Gastroesophageal sphincter (tissue), 3 donors: Measurements from ENCODE around the gene PIGS.

Experiments
- EP300 ChIP-seq: sonication (generic); formaldehyde crosslinking; IDR thresholded peaks from one replicate; pipeline ENCODE4 v1.6.1; 2017; ENCODE audit warnings: antibody characterized with exemption, mild to moderate bottlenecking
- POLR2A ChIP-seq, 2 donors: fragments of 450-650 bp; IDR thresholded peaks; one replicate each; pipeline ENCODE4 v1.6.1; 2017; ENCODE audit warnings: antibody characterized with exemption in 2 of 2, mild to moderate bottlenecking in 2 of 2, moderate library complexity in 1 of 2
- POLR2AphosphoS5 ChIP-seq: sonication (generic); formaldehyde crosslinking; IDR thresholded peaks from one replicate; pipeline ENCODE4 v1.6.1; 2017; ENCODE audit warnings: antibody characterized with exemption
- TF ChIP-seq, protein P1 (sequence below), 4 experiments: fragments of 200-600 bp in 2 of 4; fragments of 450-650 bp in 2 of 4; sonication (generic) in 1 of 4; IDR thresholded peaks; one replicate each; pipeline ENCODE4 v1.5.1; 2017 to 2019; ENCODE audit warnings: antibody characterized with exemption in 4 of 4, mild to moderate bottlenecking in 2 of 4, moderate library complexity in 2 of 4

DNA sequence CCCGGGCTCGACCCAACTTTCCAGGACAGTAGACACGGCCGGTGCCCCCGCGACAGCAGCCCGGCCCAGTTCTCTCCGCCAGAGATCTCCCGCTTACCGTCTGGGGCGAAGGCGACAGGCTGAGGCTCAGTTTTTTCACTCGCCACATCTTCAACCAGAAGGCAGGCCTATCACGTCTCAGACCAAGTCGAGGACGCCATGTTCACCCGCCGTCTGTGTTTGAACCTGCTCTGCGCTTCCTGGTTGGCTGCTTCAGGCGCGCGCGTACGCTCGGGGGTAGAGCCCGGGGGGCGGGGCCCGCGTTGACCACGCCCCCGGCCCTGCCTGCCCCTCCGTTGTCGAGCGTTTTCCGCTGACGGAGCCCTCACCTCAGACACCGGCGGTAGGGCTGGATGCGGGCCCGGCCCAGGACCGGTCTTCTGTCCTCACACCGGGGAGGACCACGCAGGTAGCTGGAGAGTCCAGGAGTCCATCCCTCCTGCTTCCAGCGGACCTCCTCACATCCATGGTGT is 27.5 kb upstream of the PIGS start, which contains the start of gene SPAG5:
- TF ChIP-seq, protein P1, sequence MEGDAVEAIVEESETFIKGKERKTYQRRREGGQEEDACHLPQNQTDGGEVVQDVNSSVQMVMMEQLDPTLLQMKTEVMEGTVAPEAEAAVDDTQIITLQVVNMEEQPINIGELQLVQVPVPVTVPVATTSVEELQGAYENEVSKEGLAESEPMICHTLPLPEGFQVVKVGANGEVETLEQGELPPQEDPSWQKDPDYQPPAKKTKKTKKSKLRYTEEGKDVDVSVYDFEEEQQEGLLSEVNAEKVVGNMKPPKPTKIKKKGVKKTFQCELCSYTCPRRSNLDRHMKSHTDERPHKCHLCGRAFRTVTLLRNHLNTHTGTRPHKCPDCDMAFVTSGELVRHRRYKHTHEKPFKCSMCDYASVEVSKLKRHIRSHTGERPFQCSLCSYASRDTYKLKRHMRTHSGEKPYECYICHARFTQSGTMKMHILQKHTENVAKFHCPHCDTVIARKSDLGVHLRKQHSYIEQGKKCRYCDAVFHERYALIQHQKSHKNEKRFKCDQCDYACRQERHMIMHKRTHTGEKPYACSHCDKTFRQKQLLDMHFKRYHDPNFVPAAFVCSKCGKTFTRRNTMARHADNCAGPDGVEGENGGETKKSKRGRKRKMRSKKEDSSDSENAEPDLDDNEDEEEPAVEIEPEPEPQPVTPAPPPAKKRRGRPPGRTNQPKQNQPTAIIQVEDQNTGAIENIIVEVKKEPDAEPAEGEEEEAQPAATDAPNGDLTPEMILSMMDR (IDR thresholded peaks at IDR 0.05), result no peak
- TF ChIP-seq POLR2AphosphoS5 (peak; percentile 97), POLR2A (IDR thresholded peaks at IDR 0.05) (peak; percentile 88 to 91), EP300 (no peak)
